ENCODE measurements around the gene KIAA0232.

Gene KIAA0232, protein sequence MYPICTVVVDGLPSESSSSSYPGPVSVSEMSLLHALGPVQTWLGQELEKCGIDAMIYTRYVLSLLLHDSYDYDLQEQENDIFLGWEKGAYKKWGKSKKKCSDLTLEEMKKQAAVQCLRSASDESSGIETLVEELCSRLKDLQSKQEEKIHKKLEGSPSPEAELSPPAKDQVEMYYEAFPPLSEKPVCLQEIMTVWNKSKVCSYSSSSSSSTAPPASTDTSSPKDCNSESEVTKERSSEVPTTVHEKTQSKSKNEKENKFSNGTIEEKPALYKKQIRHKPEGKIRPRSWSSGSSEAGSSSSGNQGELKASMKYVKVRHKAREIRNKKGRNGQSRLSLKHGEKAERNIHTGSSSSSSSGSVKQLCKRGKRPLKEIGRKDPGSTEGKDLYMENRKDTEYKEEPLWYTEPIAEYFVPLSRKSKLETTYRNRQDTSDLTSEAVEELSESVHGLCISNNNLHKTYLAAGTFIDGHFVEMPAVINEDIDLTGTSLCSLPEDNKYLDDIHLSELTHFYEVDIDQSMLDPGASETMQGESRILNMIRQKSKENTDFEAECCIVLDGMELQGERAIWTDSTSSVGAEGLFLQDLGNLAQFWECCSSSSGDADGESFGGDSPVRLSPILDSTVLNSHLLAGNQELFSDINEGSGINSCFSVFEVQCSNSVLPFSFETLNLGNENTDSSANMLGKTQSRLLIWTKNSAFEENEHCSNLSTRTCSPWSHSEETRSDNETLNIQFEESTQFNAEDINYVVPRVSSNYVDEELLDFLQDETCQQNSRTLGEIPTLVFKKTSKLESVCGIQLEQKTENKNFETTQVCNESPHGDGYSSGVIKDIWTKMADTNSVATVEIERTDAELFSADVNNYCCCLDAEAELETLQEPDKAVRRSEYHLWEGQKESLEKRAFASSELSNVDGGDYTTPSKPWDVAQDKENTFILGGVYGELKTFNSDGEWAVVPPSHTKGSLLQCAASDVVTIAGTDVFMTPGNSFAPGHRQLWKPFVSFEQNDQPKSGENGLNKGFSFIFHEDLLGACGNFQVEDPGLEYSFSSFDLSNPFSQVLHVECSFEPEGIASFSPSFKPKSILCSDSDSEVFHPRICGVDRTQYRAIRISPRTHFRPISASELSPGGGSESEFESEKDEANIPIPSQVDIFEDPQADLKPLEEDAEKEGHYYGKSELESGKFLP (N-terminal part only)

DNA sequence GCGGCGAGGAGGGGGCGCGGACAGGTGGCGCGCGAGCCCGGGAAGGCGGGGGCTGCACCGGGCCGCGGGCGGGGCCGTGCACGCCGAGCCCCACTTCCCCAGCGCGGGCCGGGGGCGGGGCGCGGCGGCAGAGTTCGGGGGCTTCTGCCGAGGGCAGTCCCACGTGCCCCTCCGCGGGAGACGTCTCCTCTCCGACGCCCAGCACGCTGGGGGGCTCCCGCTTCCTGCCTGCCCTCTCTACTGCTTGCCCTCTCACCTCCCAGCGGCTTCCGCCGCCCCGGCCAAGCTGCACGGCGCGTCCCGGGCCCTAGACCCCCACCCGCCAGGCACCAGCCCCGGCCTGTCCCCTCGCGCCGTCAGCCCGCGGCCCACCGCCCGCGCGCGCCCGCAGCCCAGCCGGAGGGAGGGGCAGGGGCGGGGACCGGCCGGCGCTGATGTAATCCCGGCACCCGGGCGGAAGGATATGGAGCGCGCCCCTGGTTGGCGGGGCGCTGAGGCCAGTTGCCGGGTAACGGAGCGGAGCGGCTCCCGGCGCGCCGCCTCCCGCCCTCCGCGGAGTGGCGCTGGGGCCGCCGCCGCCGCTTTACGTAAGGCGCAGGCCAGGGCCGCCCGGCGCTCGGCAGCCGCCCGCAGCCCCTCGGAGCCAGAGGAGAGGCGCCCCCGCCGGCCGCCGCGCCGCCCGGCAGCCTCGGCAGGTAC lies at the start of gene KIAA0232:
Gene KIAA0232 (plus strand): TSS at position 581 of the 699 bp plus-strand sequence. CDS start 41,727 bp downstream, outside the sequence.
- DNase-seq (ENCODE audit: low read depth): no peak

DNA sequence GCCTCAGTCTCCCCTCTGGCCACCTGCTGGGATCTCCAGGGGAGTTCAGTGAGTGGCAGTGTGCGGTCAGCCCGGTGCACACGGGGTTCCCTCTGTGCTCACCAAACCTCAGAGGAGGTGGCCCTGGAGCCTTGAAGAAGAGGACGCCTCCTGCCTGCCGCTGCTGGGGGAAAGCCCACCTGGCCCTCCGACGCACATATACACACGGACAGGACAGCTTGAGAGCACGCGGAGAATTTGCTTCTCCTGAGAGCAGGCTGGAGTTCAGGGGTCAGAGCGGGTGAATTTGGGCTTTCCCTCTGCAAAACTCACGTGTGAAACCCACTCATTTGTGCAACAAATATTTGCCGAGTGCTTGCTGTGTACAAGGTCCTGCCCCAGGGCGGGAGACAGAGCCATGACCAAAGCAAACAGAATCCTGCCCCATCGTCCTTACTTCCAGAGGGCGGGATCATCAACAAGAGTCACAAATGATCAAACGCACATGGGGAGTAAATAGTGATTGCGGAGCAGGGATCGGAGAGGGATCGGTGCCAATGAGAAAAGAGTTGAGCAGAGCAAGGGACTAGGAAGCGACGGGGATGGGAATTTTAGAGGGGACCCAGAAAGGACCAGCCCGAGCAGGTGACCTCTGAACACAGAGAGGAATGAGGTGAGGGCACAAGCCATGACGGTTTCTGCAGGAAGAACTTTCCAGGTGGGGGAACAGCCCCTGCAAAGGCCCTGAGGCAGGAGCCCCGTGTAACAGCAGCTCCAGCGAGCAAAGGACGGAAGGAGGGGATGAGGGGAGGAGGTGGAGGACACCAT lies 49.0 kb upstream of the KIAA0232 start:
- no peak for DNase-seq (ENCODE audit: low read depth)

DNA sequence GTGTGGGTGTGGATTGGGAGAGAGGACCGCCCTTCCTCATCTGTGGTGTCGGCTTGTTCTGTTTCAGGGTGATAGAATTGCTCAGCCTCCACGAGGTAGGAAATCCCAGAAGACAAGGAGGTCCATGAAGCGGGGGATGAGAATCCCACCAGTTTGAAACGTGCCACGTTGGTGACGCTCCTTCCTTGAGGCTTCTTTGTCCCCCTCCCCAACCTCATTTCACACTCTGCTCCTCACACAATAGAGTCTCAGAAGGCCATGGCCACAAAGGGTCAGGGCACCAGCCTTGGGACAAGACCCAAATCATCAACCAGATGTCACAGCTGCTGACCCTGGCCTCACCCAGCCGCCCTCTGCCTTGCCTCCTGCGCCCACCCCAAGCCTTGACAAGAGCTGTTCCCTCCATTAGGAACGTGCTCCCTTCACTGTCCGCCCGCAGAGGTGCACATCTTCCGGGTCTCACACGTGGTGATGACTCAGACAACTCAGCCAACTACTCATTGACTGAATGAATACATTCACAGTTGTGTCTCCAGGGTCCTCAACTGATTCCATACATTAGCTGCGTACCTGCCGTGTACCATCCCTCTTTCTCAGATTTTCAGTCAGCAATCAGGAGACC lies 48.3 kb upstream of the KIAA0232 start:
- DNase-seq (ENCODE audit: low read depth): no peak

DNA sequence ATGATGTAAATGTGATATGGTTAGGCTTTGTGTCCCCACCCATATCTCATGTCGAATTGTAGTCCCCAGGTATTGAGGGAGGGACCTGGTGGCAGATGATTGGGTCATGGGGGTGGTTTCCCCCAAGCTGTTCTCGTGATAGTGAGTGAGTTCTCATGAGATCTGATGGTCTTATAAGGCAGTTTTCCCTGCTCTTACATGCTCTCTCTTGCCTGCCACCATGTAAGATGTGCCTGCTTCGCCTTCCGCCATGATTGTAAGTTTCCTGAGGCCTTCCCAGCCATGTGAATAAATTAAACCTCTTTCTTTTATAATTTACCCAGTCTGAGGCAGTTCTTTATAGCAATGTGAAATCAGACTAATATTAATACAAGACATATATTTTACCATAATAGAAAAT lies 42.6 kb upstream of the KIAA0232 start:
- DNase-seq (ENCODE audit: low read depth): no peak

DNA sequence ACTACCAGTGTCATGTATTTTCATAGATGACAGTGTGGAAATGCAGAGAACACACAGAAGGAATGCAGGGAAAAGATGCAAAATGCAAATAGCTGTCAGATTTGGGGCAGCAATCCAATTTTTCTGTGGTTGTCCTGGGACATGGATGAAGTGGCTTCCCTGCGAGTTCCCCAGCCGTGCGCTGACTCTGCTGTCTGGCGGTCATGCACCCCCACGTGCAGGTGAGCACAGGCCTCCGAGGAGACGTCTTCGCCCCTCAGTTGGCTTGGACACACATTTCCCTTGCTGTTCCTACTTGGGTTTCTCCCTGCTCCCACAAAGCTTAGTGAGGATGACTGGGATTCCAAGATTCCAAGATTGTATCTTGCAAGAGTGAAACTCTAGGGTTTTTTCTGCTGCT lies 42.2 kb upstream of the KIAA0232 start:
- no peak for DNase-seq (ENCODE audit: low read depth)

DNA sequence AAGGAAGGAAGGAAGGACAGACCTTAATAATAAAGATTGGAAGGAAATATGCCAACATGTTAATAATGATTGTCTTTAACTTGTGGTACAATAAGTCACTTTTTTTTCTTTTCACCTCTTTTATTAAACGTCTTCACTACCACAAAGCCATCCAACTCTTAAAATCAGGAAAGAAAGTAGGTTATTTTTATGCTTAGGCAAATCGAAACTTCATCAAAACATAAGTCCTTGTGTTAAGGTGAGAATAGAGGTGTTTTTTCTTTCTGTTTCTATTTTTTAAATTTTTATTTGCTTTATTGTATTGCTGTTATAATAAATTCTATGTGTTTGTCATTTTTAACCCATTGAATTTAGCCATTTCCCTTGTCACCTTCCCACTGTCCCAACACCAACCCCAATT lies 40.0 kb upstream of the KIAA0232 start:
- DNase-seq (ENCODE audit: low read depth): no peak

DNA sequence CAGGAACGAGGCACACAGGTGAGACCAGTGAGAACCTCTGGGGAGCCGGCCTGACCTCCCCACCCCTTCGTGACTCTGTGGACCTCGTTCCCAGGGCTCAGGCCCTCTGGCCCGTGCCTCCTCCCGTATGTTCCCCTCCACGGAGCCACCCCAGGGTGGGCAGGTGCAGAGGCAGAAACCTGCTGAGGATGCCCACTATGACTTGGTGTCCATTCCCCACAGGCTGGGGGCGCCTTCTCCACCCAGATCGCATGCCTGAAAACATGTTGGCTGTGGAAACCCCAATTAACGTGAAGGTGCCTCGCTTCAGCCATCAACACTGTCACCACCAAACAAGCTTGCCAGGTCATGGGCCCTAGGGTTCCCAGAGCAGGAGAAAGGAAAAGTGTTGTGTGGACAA lies 39.5 kb upstream of the KIAA0232 start:
- no peak for DNase-seq (ENCODE audit: low read depth)

DNA sequence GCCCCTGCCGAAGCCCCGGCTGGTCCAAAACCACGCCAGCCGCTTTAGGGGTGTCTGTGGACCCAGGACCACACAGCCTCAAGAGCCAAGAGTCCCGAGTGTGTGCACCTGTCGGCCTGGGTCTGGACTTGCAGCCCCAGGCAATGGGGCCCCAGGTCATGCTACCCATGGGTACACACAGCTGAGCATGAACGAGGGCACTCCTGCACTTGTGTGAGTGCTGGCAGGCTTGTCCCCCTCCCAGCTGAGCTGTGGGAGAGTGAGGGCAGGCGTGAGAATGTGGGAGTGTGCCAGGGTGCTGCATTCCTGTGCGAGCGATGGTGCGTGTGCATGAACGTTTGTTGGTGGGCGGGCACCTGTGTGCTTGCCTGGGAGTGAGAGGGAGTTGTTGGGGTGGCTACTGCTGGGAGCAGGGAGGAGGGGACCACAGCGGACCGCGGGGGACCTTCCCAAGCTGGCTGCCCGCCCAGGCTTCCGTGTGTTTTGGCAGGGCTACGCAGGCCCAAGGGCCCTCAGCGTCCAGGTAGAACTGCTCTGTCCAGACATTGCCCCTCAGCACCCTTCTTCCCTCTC lies 35.7 kb upstream of the KIAA0232 start:
- DNase-seq (ENCODE audit: low read depth): no peak

DNA sequence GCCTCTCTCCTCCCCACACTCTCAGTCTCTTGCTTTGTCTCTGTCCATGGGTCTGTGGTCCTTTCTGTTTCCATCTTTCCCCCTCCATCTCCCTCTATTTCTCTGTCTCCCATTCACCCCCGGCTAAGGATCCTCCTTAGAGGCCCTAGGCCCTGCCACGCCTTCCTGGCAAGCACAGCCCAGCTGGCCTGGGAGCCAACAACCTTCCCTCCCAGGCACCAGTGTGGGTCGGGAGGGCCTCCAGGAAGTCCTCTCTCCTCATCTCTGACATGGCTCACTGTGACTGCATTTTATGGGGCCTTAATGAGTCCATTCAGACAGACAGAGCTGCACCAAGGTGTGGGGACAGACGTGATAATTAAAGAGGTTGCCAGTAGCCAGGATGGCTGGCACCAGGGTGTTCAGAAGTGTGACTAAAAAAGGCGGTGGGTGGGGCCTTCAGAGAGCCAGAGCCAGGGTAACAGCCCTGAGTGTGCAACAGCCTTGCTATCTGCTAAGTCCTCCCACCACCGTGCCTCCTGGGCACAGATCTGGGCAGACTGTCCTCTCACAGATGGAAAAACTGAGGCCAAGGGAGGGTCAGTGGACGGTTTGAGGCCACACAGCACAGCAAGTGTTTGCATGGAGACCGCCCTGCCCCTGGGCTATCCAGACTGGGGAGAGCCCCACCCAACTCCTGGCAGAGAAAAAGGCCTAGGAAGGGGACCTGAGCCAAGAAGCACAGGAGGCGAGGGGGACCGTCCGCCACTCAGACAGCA lies 35.1 kb upstream of the KIAA0232 start:
- DNase-seq (ENCODE audit: low read depth): no peak

DNA sequence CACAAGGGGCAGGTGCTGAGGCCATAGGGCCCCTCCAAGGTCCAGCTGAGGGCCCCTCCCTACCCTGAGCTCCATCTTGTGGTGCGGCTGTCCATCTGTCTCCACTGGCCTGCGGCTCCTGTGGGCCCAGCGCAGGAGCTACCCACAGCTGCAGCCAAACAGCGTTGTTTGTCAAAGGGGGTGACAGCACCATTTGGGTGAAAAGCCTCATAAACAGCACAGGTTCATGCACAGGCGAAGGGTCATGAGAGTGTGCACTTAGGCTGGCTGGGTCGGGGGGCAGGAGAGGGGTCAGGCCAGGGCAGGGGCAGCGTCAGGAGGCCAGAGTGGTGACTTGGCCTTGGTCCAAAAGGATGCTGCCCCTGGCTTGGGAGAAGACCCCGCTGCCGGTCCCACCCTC lies 34.2 kb upstream of the KIAA0232 start:
- no peak for DNase-seq (ENCODE audit: low read depth)

DNA sequence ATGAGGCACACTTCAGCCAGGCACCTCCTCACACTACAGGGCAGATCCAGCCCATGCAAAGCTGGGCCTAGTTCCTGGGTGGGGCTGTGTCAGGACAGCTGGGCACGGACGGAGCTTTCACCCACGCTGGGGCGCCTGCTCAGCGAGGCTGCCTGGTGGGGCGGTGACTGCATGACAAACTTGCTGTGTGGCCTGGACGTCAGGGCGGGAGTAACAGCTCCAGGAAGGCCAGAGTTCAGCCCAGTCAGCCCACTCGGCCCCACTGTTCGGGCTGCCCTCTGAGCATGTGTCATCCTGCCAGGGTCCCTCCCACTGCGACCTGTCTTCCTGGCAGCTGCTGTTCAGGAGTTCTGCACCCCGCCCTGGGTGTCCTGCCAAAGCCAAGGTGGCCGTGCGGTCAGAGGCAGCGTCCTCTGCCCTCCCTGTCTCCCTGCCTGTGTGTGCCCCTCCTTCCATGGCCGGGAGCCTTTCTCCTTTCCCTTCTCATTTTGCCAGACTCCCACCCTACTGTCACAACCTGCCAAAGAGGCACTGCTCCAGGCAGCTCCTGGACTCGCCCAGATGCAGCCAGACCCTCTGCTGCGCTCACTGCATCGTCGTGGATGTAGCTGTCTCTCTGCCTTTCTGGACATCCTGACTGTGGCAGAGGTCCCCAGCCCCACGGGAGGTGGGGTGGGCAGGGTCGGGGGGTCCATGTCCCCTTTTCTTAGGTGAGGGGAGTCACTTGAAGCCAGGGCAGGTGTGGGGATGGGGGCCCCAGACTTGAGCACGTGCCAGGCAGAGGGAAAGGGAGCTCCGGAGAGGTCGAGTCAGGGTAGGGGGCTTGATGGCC lies 33.0 kb upstream of the KIAA0232 start:
- no peak for DNase-seq (ENCODE audit: low read depth)

DNA sequence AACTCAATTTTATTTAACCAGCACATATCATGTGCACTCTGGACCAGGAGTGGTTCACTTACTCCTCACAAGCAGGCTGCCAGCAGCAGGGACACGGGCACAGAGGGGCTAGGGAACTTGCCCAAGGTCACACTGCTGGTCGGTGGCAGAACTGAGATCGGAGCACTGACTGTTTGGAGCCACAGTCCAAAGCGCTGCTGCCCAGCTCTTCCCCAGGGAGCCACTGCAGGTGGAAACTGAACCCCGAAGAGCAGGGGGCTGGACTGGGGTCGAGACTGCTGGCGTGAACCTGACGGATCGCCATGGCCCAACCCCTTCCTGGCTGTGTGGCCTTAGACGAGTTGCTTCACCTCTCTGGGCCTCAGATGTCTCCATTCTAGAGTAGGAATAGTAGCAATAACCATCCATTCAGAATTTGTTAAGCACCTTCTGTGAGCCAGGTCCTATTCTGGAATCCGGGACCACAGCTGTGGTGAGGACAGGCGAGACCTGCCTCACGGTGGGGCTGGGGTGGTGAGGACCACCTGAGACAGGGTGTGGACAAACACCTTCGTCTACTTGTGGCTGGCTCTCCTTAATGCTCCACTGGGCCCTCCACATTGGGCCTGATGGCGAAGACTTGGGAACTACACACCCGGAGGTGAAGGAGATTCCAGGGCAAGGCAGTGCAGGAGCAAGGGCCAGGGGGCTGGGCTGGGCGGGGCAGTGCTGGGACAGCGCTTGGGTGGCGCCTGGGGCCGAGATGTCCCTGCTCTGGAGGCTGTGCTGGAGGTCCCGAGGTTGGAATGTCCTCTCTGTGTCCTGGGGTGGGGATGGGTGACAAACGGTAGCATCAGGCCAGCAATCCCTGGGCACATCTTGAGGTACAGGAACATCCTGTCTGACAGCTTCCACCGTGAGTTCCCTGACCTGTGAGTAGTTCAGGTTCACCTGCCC lies 32.0 kb upstream of the KIAA0232 start:
- no peak for DNase-seq (ENCODE audit: low read depth)

DNA sequence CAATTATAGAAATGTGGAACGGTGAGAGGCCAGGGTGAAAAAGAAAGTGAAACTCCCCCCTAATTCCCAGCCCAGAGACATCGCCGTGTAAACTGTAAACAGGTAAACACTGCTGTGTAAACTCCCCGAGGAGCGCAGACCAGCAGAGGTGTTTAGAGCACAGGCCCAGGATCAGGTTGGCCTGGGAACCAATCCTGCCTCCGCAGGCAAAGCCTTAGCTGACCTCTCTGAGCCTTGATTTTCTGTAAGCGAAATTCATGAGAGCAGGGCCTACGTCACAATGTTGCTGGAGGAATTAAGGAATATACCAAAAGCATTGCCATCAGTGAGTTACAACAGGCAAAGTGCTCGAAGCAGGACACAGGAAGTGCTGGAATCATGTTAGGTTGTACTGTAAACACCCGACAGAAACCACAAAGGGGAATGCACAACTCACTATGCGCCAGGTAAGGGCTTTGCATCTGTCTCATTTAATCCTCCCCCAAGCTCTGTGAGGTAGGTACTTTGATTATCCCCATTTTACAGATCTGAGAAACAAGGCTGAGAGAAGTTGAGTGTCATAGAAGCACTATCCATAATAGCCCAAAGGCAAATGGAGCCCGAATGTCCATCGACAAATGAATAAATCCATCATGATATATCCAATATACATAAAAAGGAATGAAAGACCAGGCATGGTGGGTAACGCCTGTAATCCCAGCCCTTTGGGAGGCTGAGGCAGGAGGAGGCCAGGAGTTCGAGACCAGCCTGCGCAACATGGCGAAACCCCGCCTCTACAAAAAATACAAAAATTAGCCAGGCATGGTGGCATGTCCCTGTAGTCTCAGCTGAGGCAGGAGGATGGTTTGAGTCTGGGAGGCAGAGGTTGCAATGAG lies 30.7 kb upstream of the KIAA0232 start:
- DNase-seq (ENCODE audit: low read depth): no peak

DNA sequence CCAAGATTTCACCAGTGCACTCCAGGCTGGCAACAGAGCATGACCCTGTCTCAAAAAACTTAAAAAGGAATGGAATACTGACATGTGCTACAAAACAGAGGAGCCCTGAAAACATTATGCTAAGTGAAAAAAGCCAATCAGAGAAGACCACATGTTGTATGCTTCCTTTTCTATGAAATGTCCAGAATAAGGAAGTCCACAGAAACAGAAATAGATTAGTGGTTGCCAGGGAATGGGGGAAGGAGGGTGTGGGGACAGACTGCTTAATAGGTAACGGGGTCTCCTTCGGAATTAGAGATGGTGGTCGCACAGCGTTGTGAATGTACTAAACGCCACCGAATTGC lies 30.1 kb upstream of the KIAA0232 start:
- no peak for DNase-seq (ENCODE audit: low read depth)

DNA sequence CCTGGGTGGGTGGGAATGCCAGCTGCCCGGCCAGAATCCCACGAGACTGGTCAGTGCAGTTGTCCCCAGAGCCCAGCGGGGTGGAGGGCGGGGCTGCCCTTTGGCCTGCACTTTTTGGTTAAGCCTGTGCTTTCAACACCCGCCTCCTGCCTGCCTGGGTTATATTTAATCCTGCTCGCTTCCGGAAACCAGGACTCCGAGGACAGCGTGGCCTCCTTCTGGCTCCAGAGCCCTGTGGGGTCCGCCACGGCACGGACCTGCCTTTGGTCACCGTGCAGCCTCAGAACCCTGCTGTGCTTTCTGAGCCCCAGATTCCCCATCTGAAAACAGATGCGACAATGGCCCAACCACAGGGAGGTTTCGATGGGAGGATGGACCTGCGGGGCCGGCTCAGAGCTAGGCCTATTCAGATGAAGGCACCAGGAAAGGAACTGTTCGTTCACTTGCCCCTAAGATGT lies 29.4 kb upstream of the KIAA0232 start:
- no peak for DNase-seq (ENCODE audit: low read depth)

DNA sequence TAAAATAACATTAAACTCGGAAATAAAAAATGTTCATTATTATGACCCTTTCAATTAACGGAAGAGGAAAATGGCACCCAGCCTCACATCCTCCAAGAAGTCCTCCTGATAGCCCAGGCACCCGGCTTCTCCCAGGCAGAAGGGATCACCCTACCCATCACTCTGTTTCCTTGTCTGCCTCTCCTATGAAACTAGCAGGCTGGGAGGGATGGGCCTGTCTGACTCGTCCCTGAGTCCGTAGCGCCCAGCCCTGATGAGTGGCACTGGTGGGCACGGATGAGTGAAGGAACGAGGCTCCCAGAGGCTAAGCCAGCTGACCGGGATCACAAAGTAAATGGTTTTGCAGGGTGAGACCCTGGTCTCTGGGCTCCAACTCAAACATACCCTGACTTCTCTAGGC lies 28.6 kb upstream of the KIAA0232 start:
- DNase-seq (ENCODE audit: low read depth): no peak

All from HS-27A (cell line).